ENCODE results near the gene B4GALNT3.

DNA sequence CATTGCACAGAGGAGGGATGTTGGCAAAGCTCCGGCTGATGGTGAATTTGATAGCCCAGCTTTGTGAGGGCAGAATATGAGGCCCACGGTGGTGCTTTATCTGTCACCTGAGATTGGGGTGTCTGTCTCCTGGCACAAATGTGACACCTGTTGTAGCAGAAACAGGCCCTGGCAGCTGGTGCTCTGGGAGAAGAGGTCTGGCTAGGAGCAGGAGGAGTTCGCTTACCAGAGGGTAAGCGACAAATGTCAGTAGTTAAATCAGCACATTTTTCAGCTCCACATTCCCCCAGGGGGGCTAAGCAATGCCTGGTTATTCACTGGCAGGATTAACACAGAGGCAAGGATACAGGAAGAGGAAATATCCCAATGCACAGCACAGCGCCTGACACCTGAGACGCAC lies 71.1 kb downstream of the B4GALNT3 start:
- TF ChIP-seq, protein P1, sequence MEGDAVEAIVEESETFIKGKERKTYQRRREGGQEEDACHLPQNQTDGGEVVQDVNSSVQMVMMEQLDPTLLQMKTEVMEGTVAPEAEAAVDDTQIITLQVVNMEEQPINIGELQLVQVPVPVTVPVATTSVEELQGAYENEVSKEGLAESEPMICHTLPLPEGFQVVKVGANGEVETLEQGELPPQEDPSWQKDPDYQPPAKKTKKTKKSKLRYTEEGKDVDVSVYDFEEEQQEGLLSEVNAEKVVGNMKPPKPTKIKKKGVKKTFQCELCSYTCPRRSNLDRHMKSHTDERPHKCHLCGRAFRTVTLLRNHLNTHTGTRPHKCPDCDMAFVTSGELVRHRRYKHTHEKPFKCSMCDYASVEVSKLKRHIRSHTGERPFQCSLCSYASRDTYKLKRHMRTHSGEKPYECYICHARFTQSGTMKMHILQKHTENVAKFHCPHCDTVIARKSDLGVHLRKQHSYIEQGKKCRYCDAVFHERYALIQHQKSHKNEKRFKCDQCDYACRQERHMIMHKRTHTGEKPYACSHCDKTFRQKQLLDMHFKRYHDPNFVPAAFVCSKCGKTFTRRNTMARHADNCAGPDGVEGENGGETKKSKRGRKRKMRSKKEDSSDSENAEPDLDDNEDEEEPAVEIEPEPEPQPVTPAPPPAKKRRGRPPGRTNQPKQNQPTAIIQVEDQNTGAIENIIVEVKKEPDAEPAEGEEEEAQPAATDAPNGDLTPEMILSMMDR (conservative IDR thresholded peaks at IDR 0.05; ENCODE audit: low read depth in 2 of 2): no peak
- TF ChIP-seq EZH2 (IDR thresholded peaks at IDR 0.05; ENCODE audit: low read depth, unreplicated experiment): no peak
- TF ChIP-seq, protein P2, sequence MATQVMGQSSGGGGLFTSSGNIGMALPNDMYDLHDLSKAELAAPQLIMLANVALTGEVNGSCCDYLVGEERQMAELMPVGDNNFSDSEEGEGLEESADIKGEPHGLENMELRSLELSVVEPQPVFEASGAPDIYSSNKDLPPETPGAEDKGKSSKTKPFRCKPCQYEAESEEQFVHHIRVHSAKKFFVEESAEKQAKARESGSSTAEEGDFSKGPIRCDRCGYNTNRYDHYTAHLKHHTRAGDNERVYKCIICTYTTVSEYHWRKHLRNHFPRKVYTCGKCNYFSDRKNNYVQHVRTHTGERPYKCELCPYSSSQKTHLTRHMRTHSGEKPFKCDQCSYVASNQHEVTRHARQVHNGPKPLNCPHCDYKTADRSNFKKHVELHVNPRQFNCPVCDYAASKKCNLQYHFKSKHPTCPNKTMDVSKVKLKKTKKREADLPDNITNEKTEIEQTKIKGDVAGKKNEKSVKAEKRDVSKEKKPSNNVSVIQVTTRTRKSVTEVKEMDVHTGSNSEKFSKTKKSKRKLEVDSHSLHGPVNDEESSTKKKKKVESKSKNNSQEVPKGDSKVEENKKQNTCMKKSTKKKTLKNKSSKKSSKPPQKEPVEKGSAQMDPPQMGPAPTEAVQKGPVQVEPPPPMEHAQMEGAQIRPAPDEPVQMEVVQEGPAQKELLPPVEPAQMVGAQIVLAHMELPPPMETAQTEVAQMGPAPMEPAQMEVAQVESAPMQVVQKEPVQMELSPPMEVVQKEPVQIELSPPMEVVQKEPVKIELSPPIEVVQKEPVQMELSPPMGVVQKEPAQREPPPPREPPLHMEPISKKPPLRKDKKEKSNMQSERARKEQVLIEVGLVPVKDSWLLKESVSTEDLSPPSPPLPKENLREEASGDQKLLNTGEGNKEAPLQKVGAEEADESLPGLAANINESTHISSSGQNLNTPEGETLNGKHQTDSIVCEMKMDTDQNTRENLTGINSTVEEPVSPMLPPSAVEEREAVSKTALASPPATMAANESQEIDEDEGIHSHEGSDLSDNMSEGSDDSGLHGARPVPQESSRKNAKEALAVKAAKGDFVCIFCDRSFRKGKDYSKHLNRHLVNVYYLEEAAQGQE (IDR thresholded peaks at IDR 0.05; ENCODE audit: unreplicated experiment): no peak
- TF ChIP-seq EZH2phosphoT487 (IDR thresholded peaks at IDR 0.05; ENCODE audit: unreplicated experiment): no peak
- TF ChIP-seq POLR2AphosphoS5 (IDR thresholded peaks at IDR 0.05; ENCODE audit: low read depth): no peak
- TF ChIP-seq, protein P3, sequence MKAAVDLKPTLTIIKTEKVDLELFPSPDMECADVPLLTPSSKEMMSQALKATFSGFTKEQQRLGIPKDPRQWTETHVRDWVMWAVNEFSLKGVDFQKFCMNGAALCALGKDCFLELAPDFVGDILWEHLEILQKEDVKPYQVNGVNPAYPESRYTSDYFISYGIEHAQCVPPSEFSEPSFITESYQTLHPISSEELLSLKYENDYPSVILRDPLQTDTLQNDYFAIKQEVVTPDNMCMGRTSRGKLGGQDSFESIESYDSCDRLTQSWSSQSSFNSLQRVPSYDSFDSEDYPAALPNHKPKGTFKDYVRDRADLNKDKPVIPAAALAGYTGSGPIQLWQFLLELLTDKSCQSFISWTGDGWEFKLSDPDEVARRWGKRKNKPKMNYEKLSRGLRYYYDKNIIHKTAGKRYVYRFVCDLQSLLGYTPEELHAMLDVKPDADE (IDR thresholded peaks at IDR 0.05): no peak
- TF ChIP-seq ZNF114 (CRISPR knock-in tag; IDR thresholded peaks at IDR 0.05): no peak
- no peak for TF ChIP-seq JUNB (IDR thresholded peaks at IDR 0.05; ENCODE audit: unreplicated experiment)
- TF ChIP-seq NANOG (IDR thresholded peaks at IDR 0.05; ENCODE audit: borderline replicate concordance): no peak
- TF ChIP-seq CREB1 (CRISPR knock-in tag; IDR thresholded peaks at IDR 0.05; ENCODE audit: low read depth): no peak
- TF ChIP-seq STAT1 (IDR thresholded peaks at IDR 0.05; ENCODE audit: unreplicated experiment): no peak
